Right cardiac atrium (tissue), 5 donors: Measurements from ENCODE around the gene RSPH3. TPM values are rescaled to one million over a fixed set of nuclear protein-coding genes. Genes with fewer than 3 reads are reported as not detected.
"Not testable (repeated sequence)": the region's sequence is repeated elsewhere in the genome, so short reads cannot be mapped to it uniquely, and the experiment has no call there.

Experiments used
- ATAC-seq, 2 donors: fragments of 200-7000 bp; cut with Tn5 transposase; one replicate each; pipeline versions ENCODE4 v1.8.0 to v1.9.1; 2020; ENCODE audit warnings: moderate library complexity in 2 of 2, mild to moderate bottlenecking in 1 of 2
- DNase-seq, 3 donors: peaks; one replicate each; pipeline ENCODE4 v3.0.0-alpha.2; 2020
- H3K27ac ChIP-seq: one replicate; pipeline ENCODE4 v1.5.1; 2013; ENCODE audit warnings: mild to moderate bottlenecking, low read length, control low read depth, moderate library complexity
- H3K27me3 ChIP-seq: one replicate; pipeline ENCODE4 v1.6.1; 2013; ENCODE audit not compliant: control insufficient read depth, insufficient read depth
- H3K4me1 ChIP-seq: one replicate; pipeline ENCODE4 v1.6.1; 2013; ENCODE audit warnings: low read length; ENCODE audit not compliant: control insufficient read depth, insufficient read depth
- H3K4me3 ChIP-seq: one replicate; pipeline ENCODE4 v1.5.1; 2013; ENCODE audit warnings: low read length, control low read depth
- H3K9me3 ChIP-seq: one replicate; pipeline ENCODE4 v1.6.1; 2013; ENCODE audit warnings: low read length; ENCODE audit not compliant: control insufficient read depth
- WGBS: extraction: QIAGEN DNeasy Blood & Tissue Kit; methylation state at CpG from one replicate; pipeline ENCODE4 v1.1.7; 2013; 5-methylcytosine and 5-hydroxymethylcytosine counted together
- intact Hi-C, 4 donors: fragments of 100-400 bp; cut with DNase I; formaldehyde crosslinking; loops; one replicate each; pipeline versions ENCODE4 v1.11.0 to v1.14.0; 2022 to 2023
- polyA plus RNA-seq: library from polyadenylated mRNA; stranded (reverse); fragments of 200-250 nt; gene quantifications from one replicate; pipeline ENCODE4 v1.2.3, GENCODE V29; 2013
- total RNA-seq, 4 donors: library from RNA; stranded (reverse); fragmentation: NEBNext Ultra II Directional; extraction: Animal tissue kit (Norgen Biotek cat#: 25700); gene quantifications; one replicate each; pipeline ENCODE4 v1.2.1, GENCODE V29; 2021
- donor health status: healthy with polysubstance abuse.
- donor health status: DM: no; HTN: yes; CAD: no.
- donor health status: DM: no; HTN: no; CAD: no.
- donor health status: DM: no; HTN: yes; CAD: no; lungs with severe emphysema.
- donor health status: DM: yes; HTN: yes; CAD: no.

The RSPH3 gene
- total and polyA plus RNA-seq, 5 donors = 4.5 to 12.1 (median 10.5) TPM

GRCh38 chr6:159002432-159003155, 2.6 kb upstream of the RSPH3 start:
- H3K4me3 ChIP-seq = no peak overlapping the region
- DNase-seq (no peak), ATAC-seq (no peak)
- H3K27me3 ChIP-seq = no peaks in the 10 kb centered on the region
- intact Hi-C loops = loop anchor here in 1 of 4 donors (10.0 kb wide), 1 partner anchor 102 kb away; no protein-coding TSS in a partner anchor
- H3K4me1 ChIP-seq = no peaks in the 10 kb centered on the region
- H3K9me3 ChIP-seq = no peaks in the 10 kb centered on the region
- 88% methylated on average over 12 of the region's 12 CpGs for whole genome bisulfite sequencing
- no peak overlapping the region for H3K27ac ChIP-seq

GRCh38 chr6:158999154-158999665, 792 bp downstream of the RSPH3 start:
- no peaks in the 10 kb centered on the region for H3K9me3 ChIP-seq
- no peaks in the 10 kb centered on the region for H3K4me1 ChIP-seq
- H3K4me3 ChIP-seq = peak overlapping the region; percentile 51
- WGBS = 2% methylated on average over 24 of the region's 24 CpGs
- ATAC-seq (peak; percentile 53 to 59), DNase-seq (no peak)
- no peaks in the 10 kb centered on the region for H3K27me3 ChIP-seq
- intact Hi-C loops = loop anchor here in 1 of 4 donors (2.0 kb wide), 1 partner anchor 16 kb away; no protein-coding TSS in a partner anchor
- H3K27ac ChIP-seq = peak overlapping the region; percentile 6

- ATAC-seq = no peak
- Histone ChIP-seq H3K27me3 (no peaks in the 10 kb centered on the region), H3K9me3 (no peaks in the 10 kb centered on the region), H3K4me1 (no peaks in the 10 kb centered on the region), H3K4me3 (no peak overlapping the region), H3K27ac (no peak overlapping the region)
- no peak for DNase-seq
- WGBS = 56% methylated on average over 2 of the region's 2 CpGs
- intact Hi-C loops = no loop called here
Measured at GRCh38 chr6:158996856-158997255, 3.1 kb downstream of the RSPH3 start.

- Histone ChIP-seq H3K27ac (no peak overlapping the region), H3K9me3 (no peaks in the 10 kb centered on the region), H3K4me3 (no peak overlapping the region), H3K27me3 (no peaks in the 10 kb centered on the region), H3K4me1 (no peaks in the 10 kb centered on the region)
- DNase-seq = no peak
- intact Hi-C loops = no loop called here
- whole genome bisulfite sequencing = 94% methylated on average over 3 of the region's 3 CpGs
- no peak for ATAC-seq
Measured at GRCh38 chr6:158993639-158994038, 6.4 kb downstream of the RSPH3 start.

- Histone ChIP-seq H3K4me1 (no peaks in the 10 kb centered on the region), H3K9me3 (no peaks in the 10 kb centered on the region), H3K27me3 (no peaks in the 10 kb centered on the region), H3K4me3 (no peak overlapping the region), H3K27ac (no peak overlapping the region)
- intact Hi-C loops = no loop called here
- ATAC-seq (no peak), DNase-seq (no peak)
- 97% methylated on average over 2 of the region's 2 CpGs for WGBS
Measured at GRCh38 chr6:158991017-158991723, 8.8 kb downstream of the RSPH3 start.

- DNase-seq, ATAC-seq, H3K4me3 ChIP-seq, H3K27ac ChIP-seq, H3K4me1 ChIP-seq, H3K27me3 ChIP-seq, intact Hi-C loops, H3K9me3 ChIP-seq: not testable (repeated sequence)
- WGBS = 94% methylated on average over 2 of the region's 2 CpGs
Measured at GRCh38 chr6:158989711-158990110, 10.3 kb downstream of the RSPH3 start.

- no peak overlapping the region for H3K4me3 ChIP-seq
- no peaks in the 10 kb centered on the region for H3K4me1 ChIP-seq
- 95% methylated on average over 1 of the region's 1 CpG for WGBS
- ATAC-seq (no peak), DNase-seq (no peak)
- H3K9me3 ChIP-seq = no peaks in the 10 kb centered on the region
- no peaks in the 10 kb centered on the region for H3K27me3 ChIP-seq
- intact Hi-C loops = no loop called here
- H3K27ac ChIP-seq = no peak overlapping the region
Measured at GRCh38 chr6:158988477-158988876, 11.5 kb downstream of the RSPH3 start.

GRCh38 chr6:158987657-158988056, 12.3 kb downstream of the RSPH3 start:
- H3K4me3 ChIP-seq = no peak overlapping the region
- H3K27me3 ChIP-seq = no peaks in the 10 kb centered on the region

GRCh38 chr6:158978757-158979156, 21.2 kb downstream of the RSPH3 start:
- no peak overlapping the region for H3K27ac ChIP-seq
- DNase-seq (no peak), ATAC-seq (no peak)
- H3K4me3 ChIP-seq = no peak overlapping the region
- intact Hi-C loops = loop anchor here in 1 of 4 donors (10.0 kb wide), 1 partner anchor 164 kb away; the partner anchor contains the start of gene EZR
- no peaks in the 10 kb centered on the region for H3K4me1 ChIP-seq
- no peaks in the 10 kb centered on the region for H3K27me3 ChIP-seq
- no peaks in the 10 kb centered on the region for H3K9me3 ChIP-seq
- WGBS = 98% methylated on average over 3 of the region's 3 CpGs

More at GRCh38 chr6:158987657-158988056, 12.3 kb downstream of the RSPH3 start:
- no peaks in the 10 kb centered on the region for H3K9me3 ChIP-seq
- DNase-seq (no peak), ATAC-seq (no peak)
- intact Hi-C loops = no loop called here
- H3K27ac ChIP-seq = no peak overlapping the region
- WGBS = 100% methylated on average over 1 of the region's 1 CpG
- H3K4me1 ChIP-seq = no peaks in the 10 kb centered on the region

GRCh38 chr6:158977382-158977781, 22.6 kb downstream of the RSPH3 start:
- Histone ChIP-seq H3K27me3 (no peaks in the 10 kb centered on the region), H3K4me3 (no peak overlapping the region), H3K4me1 (no peaks in the 10 kb centered on the region), H3K9me3 (no peaks in the 10 kb centered on the region), H3K27ac (no peak overlapping the region)
- no peak for ATAC-seq
- WGBS = 82% methylated on average over 3 of the region's 3 CpGs
- no peak for DNase-seq
- intact Hi-C loops = loop anchor here in 1 of 4 donors (10.0 kb wide), 1 partner anchor 163 kb away; the partner anchor contains the start of gene EZR
